NCI-H1417 (cell line): ENCODE results near the gene SPRED1.

Source experiments
- DNase-seq, 3 experiments: peaks; one replicate each; lab custom pipeline; 2025; lab: John Stamatoyannopoulos, UW

The SPRED1 gene

DNA sequence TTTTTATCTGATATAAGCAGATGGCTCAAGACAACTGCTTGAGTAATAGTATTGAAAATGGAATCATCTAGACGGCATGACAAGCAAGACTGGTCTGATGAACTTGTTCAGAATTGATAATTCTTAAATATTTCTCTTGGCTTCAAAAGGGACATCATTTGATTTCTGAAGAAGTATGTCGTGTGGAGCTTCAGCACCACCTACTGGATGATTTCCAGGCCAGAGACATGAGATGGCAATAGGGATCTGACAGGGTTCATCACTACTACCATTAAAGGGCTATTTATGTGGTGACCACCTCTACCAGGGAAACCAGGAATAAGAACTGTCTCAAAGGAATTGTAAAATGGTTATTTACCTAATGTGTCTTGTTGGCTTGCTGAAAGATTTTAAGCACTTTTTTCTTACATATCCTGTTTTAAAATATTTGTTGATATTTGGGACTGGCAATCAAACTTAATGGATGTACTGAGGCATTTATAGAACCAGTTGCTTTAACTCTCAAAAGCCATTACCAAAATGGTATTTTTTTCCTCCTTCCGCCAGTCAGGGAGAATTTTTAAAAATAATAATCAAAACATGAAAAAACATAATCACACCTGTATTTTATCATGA lies 101.8 kb downstream of the SPRED1 start:
- peak; percentile 32 to 76 (median 33) for DNase-seq

GRCh38 chr15:38362355-38362754 lies 109.7 kb downstream of the SPRED1 start:
- no peak for DNase-seq

- DNase-seq = no peak
Measured at GRCh38 chr15:38367476-38367875, 114.8 kb downstream of the SPRED1 start.

GRCh38 chr15:38369936-38370478 lies 117.4 kb downstream of the SPRED1 start:
- DNase-seq = no peak

DNA sequence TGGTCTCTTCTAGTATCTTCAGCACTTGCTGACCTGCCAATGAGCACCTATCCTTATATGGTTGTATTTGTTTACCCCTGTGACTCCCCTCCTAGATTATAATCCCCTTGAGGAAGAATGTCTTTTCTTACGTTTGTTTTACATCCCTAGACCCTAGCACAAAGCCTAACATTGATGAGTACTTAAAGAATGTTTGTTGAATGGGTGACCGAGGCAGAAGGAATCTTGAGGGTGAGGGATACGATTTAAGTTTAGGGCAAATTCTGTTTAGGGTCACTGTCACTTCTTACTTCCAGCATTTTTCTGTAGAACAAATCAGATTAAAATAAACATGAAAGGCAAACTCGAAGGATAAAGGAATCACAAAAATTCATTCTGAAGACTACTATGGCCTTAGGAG lies 120.4 kb downstream of the SPRED1 start:
- no peak for DNase-seq

- DNase-seq = no peak
Measured at GRCh38 chr15:38374029-38374428, 121.4 kb downstream of the SPRED1 start.

DNA sequence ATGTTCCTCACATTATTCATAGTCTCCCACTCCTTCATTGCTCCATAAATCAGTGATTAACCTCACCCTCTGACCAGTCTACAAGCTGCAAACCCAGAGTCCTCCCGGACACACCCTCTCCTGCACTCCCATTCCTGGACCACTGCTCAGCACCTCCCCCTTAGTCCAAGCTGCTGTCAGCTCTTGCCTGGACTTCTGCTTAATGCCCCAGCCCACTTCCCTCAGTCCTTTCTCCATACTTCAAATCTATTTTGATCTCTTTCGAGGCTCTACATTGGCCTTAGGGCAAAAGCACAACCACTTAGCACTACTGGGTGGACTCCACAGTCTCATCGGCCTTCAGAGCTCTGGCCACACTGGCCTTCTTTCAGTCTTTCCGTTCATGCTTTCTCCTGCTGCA lies 121.9 kb downstream of the SPRED1 start:
- DNase-seq = no peak

- DNase-seq = no peak
Measured at GRCh38 chr15:38376081-38376480, 123.4 kb downstream of the SPRED1 start.

DNA sequence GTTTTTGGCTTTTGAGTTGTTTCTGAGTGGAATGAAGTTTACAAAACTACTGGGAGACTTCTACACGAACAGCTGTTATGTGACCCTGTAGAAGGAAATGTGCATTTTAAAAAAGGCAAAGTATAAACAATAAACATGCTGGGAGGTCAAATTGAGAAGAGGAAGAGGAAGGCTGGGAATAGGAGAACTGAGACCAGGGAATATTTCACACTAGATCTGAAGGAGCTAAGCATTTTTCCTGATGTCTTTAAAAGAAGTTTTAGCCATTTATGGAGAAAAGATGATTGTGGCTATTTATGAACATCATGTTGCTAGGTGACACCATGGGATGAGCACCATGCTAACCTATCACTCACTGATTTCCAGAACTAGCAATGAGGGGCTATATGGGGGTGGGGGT lies 125.0 kb downstream of the SPRED1 start:
- DNase-seq = no peak

DNA sequence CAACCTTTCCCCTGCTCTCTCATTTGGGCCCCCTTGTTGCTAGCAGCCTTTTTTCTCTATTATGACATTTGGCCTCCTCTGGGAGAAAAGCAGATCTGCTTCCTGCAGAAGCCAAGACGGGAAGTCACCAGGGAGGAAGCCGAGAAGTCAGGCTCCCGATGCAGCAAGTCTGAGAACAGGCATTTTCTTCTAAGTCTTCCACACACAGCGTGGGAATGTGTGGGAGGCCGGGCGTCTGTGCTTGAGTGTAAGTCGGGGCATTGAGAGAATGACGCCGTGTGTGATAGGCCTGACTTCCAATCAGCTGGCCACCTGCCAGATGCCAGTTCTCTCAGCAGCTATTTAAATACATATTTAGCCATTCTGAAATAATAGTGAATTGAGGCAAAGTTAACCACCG lies 125.5 kb downstream of the SPRED1 start:
- DNase-seq = no peak

DNA sequence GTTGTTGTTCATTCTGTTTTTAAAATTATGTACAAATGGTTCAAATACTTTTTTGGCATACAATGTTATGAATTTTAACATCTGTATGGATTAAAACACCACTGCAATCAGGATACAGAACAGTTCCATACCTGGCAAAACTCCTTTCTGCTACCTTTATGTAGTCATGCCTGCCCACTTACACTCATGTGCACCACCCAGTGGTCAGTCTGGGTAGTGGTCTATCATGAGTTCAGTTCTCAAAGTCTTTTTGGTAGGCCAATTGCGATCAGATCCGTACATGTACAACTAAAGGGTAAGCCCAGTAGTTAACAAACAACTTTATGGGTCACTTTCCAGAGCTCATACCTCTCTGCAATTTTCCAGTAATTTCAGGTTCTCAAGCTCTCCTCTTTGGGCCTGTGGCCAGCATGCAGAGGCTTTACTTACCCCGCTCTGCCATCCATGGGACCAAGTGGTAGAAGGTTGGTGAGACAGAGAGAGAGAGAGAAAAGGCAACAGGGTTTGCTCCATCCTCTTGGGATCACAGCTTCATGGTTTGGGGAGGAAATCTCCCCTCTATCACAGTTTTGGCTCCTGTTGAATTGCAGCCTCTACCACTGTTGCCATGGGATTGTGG lies 137.4 kb downstream of the SPRED1 start:
- peak; percentile 17 to 62 (median 50) for DNase-seq

GRCh38 chr15:38391191-38391590 lies 138.6 kb downstream of the SPRED1 start:
- DNase-seq = no peak

DNA sequence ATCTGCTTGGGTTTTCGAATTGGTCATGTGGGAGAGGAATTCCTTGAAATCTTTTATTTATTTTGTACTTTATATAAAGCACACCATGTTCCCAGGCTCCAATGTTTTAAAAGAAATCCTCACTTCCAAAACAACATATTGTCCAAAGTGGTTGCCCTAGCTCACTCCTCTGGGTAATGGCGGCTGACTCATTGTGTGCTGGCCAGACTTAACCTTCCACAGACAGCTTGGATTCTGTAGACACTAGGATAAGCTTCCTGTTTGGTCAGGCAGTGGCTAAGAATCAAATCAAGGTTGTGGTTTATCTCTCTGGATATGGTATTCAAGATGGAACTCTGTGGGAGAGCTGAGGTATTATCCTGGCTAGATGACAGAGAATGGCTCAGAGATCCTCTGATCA lies 145.5 kb downstream of the SPRED1 start:
- no peak for DNase-seq

GRCh38 chr15:38401106-38401505 lies 148.5 kb downstream of the SPRED1 start:
- DNase-seq = no peak

GRCh38 chr15:38401701-38402100 lies 149.1 kb downstream of the SPRED1 start:
- DNase-seq = no peak

DNA sequence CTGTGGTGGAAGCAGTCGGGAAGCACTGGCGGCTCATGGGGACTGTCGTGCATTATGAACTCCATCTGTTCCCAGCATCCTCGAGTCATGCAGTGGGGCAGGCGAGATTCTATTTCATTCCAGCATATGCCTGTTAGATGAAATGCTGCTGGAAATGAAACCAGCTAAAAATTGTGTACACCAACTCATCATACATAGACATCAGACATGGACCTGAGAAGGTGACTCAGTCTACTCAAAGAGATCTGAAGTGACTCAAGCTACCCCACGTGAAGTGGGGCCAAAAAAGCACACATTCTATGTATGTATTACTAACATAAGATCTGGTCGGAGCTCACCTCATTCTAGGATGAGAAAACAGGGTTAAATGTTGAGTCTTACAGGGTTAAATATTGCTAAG lies 153.8 kb downstream of the SPRED1 start:
- no peak for DNase-seq
